Liver (tissue), 3 donors: ENCODE results near the gene GRK1.

Source experiments
- TAF1 ChIP-seq: conservative IDR thresholded peaks from 2 replicates; pipeline ENCODE4 v1.6.1; 2016; ENCODE audit warnings: antibody characterized with exemption, mild to moderate bottlenecking
- YY1 ChIP-seq: IDR thresholded peaks from 2 replicates; pipeline ENCODE4 v1.6.1; 2016; ENCODE audit warnings: antibody characterized with exemption, mild to moderate bottlenecking
- TF ChIP-seq, protein P1 (sequence below): fragments of 150-350 bp; IDR thresholded peaks from 2 replicates; pipeline ENCODE4 v1.5.1; 2017; ENCODE audit warnings: improper control_type of control experiment, low read depth, low read length; ENCODE audit not compliant: missing input control
- TF ChIP-seq, protein P2 (sequence below): IDR thresholded peaks from 2 replicates; pipeline ENCODE4 v1.6.1; 2016; ENCODE audit warnings: antibody characterized with exemption
- TF ChIP-seq, protein P3 (sequence below): IDR thresholded peaks from 2 replicates; pipeline ENCODE4 v1.6.1; 2016; ENCODE audit warnings: antibody characterized with exemption
- donor health status: healthy.
- donor health status: healthy.

DNA sequence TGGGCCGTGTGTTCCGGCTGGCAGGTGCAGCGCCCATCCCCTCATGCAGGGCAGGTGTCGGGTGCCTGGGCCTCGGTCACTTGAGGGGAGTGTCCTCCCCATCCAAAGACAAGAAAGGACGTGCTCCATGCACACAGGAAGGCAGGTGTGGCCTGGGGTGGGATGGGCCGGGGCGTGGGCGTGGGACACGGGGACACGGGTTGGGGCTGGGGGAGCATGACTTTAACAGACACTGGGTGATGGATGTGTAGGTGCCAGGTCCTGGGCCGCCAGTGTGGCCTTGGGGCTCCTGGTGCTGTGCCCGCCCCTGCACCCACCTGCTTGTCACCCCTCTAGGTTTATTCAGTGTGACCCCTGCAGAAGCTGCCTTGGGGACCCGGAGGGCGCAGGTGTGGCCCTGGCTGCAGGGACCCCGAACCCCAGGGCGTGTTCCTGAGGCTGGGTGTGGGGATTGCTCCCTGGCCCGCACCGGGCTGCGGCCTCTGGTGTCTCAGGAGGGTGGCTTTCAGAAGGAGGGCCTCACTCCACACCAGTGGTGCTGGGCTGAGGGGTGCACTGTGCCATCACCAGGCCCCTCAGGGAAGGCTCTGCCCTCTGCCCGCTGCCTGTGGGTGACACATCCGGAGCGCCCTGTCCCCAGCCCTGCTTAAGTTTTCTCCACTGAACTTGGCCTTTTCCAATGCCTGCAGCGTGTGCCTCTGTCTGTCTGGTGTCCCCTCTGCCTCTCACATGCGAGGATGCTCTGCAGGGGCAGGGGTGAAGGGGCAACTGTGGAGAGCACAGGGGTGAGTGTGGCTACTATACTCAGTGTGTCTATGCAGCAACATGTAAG is 97.2 kb downstream of the GRK1 start:
- TF ChIP-seq, protein P1, sequence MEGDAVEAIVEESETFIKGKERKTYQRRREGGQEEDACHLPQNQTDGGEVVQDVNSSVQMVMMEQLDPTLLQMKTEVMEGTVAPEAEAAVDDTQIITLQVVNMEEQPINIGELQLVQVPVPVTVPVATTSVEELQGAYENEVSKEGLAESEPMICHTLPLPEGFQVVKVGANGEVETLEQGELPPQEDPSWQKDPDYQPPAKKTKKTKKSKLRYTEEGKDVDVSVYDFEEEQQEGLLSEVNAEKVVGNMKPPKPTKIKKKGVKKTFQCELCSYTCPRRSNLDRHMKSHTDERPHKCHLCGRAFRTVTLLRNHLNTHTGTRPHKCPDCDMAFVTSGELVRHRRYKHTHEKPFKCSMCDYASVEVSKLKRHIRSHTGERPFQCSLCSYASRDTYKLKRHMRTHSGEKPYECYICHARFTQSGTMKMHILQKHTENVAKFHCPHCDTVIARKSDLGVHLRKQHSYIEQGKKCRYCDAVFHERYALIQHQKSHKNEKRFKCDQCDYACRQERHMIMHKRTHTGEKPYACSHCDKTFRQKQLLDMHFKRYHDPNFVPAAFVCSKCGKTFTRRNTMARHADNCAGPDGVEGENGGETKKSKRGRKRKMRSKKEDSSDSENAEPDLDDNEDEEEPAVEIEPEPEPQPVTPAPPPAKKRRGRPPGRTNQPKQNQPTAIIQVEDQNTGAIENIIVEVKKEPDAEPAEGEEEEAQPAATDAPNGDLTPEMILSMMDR, result no peak
- TF ChIP-seq, protein P2, sequence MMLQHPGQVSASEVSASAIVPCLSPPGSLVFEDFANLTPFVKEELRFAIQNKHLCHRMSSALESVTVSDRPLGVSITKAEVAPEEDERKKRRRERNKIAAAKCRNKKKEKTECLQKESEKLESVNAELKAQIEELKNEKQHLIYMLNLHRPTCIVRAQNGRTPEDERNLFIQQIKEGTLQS, result no peak
- TF ChIP-seq YY1, result no peak
- no peak for TF ChIP-seq TAF1
- TF ChIP-seq, protein P3, sequence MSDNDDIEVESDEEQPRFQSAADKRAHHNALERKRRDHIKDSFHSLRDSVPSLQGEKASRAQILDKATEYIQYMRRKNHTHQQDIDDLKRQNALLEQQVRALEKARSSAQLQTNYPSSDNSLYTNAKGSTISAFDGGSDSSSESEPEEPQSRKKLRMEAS, result no peak
